Stimulated activated CD8-positive, alpha-beta memory T cell treated with anti-CD3 and anti-CD28 coated beads, Interleukin-2, amount 100 ng/mL, for 48 hours (primary cell): ENCODE data around the gene CDKN1C.

ENCODE experiments used
- DNase-seq, 2 donors: peaks; one replicate each; pipeline ENCODE4 v3.0.0-alpha.2; 2020; ENCODE audit warnings: low read depth in 2 of 2

CDKN1C gene

DNA sequence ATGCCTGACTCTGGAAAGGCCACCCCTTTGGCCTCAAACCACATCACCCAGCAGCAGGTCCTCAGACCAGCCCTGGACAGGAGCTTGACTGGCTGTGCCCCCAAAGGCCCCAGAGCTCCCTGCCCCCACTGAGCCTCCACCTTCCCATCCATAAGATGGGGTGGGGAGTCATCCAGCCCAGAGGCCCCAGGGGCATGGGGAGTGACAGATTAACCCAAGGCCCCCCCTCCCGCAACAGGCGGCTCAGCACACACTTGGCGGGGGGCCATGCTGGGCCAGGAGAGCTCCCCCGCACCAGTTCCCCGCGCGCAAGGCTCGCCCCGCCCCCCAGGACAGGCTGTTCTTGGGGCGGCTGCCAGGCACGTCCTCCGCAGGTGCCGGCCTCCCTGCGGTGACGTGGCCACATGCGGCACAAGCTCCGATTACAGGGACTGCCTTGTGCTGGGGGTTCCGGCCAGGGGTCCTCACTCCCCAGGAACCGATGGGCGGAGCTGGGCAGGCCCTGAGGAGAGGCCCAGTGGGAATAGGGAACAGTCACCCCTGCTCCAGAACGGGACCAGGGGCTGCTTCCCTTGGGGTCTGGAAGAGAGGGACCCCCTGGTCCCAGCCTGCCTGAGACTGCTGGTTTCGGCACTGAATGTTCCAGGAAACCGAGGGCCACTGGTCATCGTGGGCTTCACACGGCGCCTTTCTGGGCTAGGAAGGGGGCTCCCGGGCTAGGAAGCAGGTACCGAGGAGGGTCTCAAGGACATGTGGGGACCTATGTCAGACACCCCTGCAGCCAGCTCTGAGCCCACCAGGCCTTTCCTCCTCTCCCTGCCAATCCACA, 5.1 kb upstream of the CDKN1C start:
- DNase-seq = no peak

- no peak for DNase-seq
These were observed 4.0 kb upstream of the CDKN1C start for GRCh38 chr11:2889362-2890273.

DNA sequence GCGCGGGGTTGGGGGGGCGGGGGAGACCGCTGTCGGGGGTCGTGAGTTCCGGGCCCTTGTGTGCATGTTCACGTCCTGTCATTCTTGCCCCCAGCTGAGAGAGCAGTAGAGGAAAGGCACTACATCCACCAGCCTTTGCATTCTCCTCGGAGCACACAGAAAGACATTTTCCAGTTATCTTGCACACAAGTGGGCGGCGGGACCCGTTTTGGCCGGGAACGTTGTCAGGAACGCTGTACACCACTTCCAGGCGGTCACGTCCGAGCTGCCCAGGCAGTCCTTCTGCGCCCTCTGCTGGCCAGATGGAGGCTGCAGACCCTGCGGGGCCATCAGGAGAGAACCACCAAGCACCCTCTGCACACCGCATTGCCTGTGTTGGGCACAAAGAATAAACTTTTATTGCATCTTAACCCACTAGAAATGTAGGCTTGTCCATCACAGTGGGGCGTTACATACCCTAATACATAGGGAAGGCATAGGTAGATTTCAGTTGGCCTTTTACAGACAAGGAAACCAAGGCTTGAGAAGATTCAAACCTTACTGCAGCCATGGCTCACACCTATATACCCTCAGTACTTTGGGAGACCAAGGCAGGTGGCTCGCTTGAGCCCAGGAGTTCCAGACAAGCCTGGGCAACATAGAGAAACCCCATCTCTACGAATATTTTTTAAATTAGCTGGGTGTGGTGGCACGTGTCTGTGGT, 2.8 kb upstream of the CDKN1C start:
- DNase-seq = peak; percentile 82

GRCh38 chr11:2887515-2888195, 2.1 kb upstream of the CDKN1C start:
- DNase-seq = no peak

DNA sequence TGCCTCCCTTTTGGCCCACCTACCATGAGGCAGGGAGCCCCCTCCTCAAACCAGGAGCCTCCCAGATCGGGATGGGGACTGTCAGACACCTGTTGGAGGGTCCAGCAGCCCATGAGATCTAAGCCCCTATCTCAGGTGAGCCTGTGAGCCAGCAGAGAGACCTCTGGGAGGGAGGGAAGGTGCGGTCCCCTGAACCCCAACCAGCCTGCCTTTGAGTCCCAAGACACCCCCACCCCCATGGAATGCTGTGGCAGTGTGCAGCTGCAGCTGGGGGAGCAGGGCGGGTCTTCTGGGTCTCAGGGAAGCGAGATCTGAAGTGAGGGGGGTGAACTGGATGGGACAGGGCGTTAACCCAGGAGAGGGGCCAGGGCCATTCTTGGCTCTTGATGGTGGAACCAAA, 1.4 kb upstream of the CDKN1C start:
- DNase-seq = no peak

GRCh38 chr11:2886191-2886894, 768 bp upstream of the CDKN1C start:
- no peak for DNase-seq

- DNase-seq = no peak
These were observed 428 bp downstream of the CDKN1C start for GRCh38 chr11:2885017-2885677.

DNA sequence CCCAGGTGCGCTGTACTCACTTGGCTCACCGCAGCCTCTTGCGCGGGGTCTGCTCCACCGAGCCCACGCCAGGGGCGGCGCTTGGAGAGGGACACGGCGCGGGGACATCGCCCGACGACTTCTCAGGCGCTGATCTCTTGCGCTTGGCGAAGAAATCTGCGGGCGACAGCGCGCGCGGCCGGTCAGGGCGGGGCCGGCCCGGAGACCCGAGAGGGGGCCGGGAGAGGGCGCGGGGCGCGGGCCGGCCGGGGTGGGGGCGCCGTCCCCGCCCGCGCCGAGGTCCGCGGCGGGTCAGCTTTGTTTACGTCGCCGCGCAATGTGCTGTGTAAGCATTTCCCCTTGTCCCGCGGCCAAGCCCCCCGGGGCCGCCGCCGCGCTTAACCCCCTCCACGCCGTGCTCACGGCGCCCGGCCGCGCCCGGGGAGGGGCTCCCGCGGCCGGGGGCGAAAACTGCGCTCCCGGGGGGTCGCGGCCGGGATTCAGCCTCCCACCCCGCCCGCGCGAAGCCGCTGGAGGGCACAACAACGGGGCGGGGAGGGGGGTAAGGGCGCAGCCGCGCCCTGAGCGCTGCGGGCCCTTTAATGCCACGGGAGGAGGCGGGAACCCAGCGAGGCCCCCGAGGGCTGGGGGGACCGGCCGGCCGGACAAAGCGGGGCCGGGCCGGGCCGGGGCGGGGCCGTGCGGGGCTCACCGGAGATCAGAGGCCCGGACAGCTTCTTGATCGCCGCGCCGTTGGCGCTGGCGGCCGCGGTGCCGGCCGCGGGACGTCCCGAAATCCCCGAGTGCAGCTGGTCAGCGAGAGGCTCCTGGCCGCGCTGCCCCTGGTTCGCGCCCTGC, 1.4 kb downstream of the CDKN1C start:
- no peak for DNase-seq

DNA sequence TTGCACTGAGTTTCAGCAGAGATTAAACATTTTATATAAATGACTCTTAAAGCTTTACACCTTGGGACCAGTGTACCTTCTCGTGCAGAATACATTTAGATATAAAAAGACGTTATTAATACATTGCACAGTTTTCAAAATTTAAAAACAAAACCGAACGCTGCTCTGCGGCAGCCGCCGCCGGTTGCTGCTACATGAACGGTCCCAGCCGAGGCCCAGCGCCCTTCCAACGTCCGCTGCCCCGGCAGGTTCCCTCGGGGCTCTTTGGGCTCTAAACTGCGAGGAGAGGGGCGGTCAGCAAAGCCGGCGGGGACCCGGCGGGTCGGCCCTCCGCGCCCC, 2.0 kb downstream of the CDKN1C start:
- DNase-seq = no peak

- no peak for DNase-seq
These were observed 3.0 kb downstream of the CDKN1C start for GRCh38 chr11:2882396-2883110.

DNA sequence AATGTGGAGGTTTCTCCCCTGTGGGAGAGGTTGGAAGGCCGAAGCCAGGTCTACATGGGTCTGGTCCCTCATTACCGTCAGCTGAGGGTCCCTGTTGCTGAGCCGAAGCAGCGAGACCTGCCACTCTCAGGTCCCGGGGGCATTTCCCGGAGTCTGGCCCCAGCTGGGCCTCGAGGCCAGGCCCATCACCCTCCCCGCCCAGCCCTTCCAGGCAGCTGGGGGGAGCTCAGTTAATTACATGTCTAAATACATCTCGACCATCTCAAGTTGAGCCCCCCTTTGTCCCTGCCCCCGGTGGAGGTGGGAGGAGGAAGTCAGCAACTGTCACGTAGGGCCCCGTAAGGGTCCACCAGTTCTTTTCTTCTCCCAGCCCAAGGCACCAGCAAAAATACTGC, 3.6 kb downstream of the CDKN1C start:
- DNase-seq = no peak

GRCh38 chr11:2881076-2881980, 4.2 kb downstream of the CDKN1C start:
- DNase-seq = no peak

GRCh38 chr11:2880646-2881045, 4.9 kb downstream of the CDKN1C start:
- no peak for DNase-seq

GRCh38 chr11:2878782-2879181, 6.8 kb downstream of the CDKN1C start:
- DNase-seq = no peak

DNA sequence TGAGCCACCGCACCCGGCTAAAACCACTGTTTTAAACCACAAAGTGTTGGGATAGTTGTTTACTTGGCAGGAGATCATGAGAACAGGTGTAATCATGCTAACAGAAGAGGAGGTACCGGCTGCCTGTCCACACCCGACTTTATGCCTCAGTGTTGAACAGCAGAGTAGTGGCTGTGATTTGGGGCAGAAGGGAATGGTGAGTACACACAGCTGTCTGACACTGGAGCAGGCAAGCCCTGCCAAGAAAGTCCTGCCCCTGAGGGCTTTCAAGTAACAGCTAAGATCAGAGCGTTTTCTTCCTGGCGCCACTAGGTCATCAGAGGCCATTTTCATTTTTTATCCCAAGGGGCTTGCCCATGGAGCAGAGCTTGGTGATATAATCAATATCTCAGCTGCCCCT, 8.1 kb downstream of the CDKN1C start:
- DNase-seq = no peak

- DNase-seq = no peak
These were observed 10.6 kb downstream of the CDKN1C start for GRCh38 chr11:2874963-2875362.

GRCh38 chr11:2870969-2871680, 14.4 kb downstream of the CDKN1C start:
- no peak for DNase-seq
